HepG2 (cell line): Measurements from ENCODE around the gene ATP6V1G3. TPM values are rescaled to one million over a fixed set of nuclear protein-coding genes. Genes with fewer than 3 reads are reported as not detected.

Source experiments
- ATAC-seq: fragments of 200-7000 bp; cut with Tn5 transposase; 3 replicates; pipeline ENCODE4 v1.9.1; 2020; ENCODE audit warnings: mild to moderate bottlenecking, moderate library complexity
- BruUV-seq: library from RNA; stranded (reverse); fragments of 400-500 nt; replicated peaks from 2 replicates; lab custom pipeline; 2021; lab: Mats Ljungman, UMichigan
- CTCF ChIA-PET: fragments of 300-600 bp; formaldehyde crosslinking; extraction: SDS; loops from one replicate; lab custom pipeline; 2021; ENCODE audit warnings: low total read pairs, inconsistent platforms, low intra/inter-chr PET ratio; lab: Yijun Ruan, JAX
- POLR2A ChIA-PET: fragments of 350-600 bp; sonication (Branson Sonifier 250); formaldehyde crosslinking; loops from one replicate; lab custom pipeline; 2020; ENCODE audit warnings: antibody characterized with exemption, inconsistent platforms; lab: Yijun Ruan, JAX
- DNase-seq: peaks from one replicate; pipeline ENCODE4 v3.0.0-alpha.2; 2015; ENCODE audit warnings: low spot score
- FAIRE-seq: peaks from 3 replicates; lab custom pipeline; 2011; peaks lifted over from hg19 to GRCh38; lab: Jason Lieb, UNC
- H2AFZ ChIP-seq: one replicate; pipeline ENCODE4 v1.6.1; 2011; ENCODE audit warnings: low read length, inconsistent platforms
- H3K27ac ChIP-seq: fragments of 300-600 bp; 3 replicates; pipeline ENCODE4 v1.8.0; 2011; ENCODE audit warnings: mixed run types, mild to moderate bottlenecking, mixed read lengths, low read length, inconsistent platforms; ENCODE audit not compliant: insufficient read depth; ENCODE audit errors: extremely low read length
- H3K27me3 ChIP-seq, 2 experiments: fragments of 200-600 bp in 1 of 2; 2 replicates in 1 of 2; 3 replicates in 1 of 2; pipeline versions ENCODE4 v1.6.0 to v1.8.0; 2011; ENCODE audit warnings: low read length in 2 of 2, mild to moderate bottlenecking in 2 of 2, moderate library complexity in 2 of 2, inconsistent platforms in 1 of 2; ENCODE audit not compliant: insufficient read depth in 2 of 2, control insufficient read depth in 1 of 2
- H3K36me3 ChIP-seq, 2 experiments: fragments of 200-600 bp in 1 of 2; replicated peaks in 1 of 2; 2 replicates in 1 of 2; 3 replicates in 1 of 2; pipeline versions ENCODE4 v1.5.1 to v1.8.0; 2011; ENCODE audit warnings: low read length in 2 of 2, inconsistent platforms in 1 of 2; ENCODE audit not compliant: insufficient read depth in 2 of 2, control insufficient read depth in 1 of 2
- H3K4me1 ChIP-seq: 2 replicates; pipeline ENCODE4 v1.5.1; 2012; ENCODE audit warnings: low read length, inconsistent platforms; ENCODE audit not compliant: insufficient read depth
- H3K4me2 ChIP-seq: 2 replicates; pipeline ENCODE4 v1.6.0; 2011; ENCODE audit warnings: low read depth, low read length, inconsistent platforms
- H3K4me3 ChIP-seq, 3 experiments: fragments of 200-600 bp in 1 of 3; sonication (generic), shearing (Covaris generic) in 1 of 3; replicated peaks in 1 of 3; 2 replicates each; pipeline ENCODE4 v1.5.1; 2011 to 2016; ENCODE audit warnings: low read length in 3 of 3, inconsistent platforms in 2 of 3, low read depth in 2 of 3, mild to moderate bottlenecking in 2 of 3, control low read depth in 1 of 3, mixed read lengths in 1 of 3; ENCODE audit not compliant: insufficient read depth in 1 of 3
- H3K79me2 ChIP-seq: one replicate; pipeline ENCODE4 v1.6.1; 2011; ENCODE audit warnings: low read length, inconsistent platforms; ENCODE audit not compliant: insufficient read depth
- H3K9ac ChIP-seq: 2 replicates; pipeline ENCODE4 v1.6.0; 2011; ENCODE audit warnings: mild to moderate bottlenecking, low read depth, low read length, inconsistent platforms; ENCODE audit not compliant: insufficient read depth
- H3K9me3 ChIP-seq: 2 replicates; pipeline ENCODE4 v1.5.1; 2012; ENCODE audit warnings: mild to moderate bottlenecking, low read length
- H4K20me1 ChIP-seq: 2 replicates; pipeline ENCODE4 v1.6.0; 2011; ENCODE audit warnings: inconsistent platforms, mild to moderate bottlenecking, low read length, moderate library complexity; ENCODE audit not compliant: insufficient read depth
- ATRX ChIP-seq: sonication (generic); formaldehyde crosslinking; IDR thresholded peaks from 2 replicates; pipeline ENCODE4 v1.4.0; 2020; ENCODE audit warnings: missing genetic modification reagents, borderline replicate concordance
- ETV5 ChIP-seq: IDR thresholded peaks from 2 replicates; pipeline ENCODE4 v1.6.1; 2018; ENCODE audit warnings: missing biosample characterization, missing genetic modification reagents, inconsistent platforms, borderline replicate concordance
- GATA4 ChIP-seq: sonication (generic); IDR thresholded peaks from 2 replicates; pipeline ENCODE4 v1.6.1; 2016; ENCODE audit warnings: antibody characterized with exemption, low read depth, borderline replicate concordance
- NFE2 ChIP-seq: sonication (generic); formaldehyde crosslinking; IDR thresholded peaks from 2 replicates; pipeline ENCODE4 v1.4.0; 2020; ENCODE audit warnings: missing genetic modification reagents
- ZC3H13 ChIP-seq: sonication (generic); formaldehyde crosslinking; IDR thresholded peaks from 2 replicates; pipeline ENCODE4 v1.8.1; 2023; ENCODE audit warnings: mild to moderate bottlenecking, missing genetic modification reagents, moderate library complexity
- ZFAT ChIP-seq: sonication (generic); formaldehyde crosslinking; conservative IDR thresholded peaks from 2 replicates; pipeline ENCODE4 v1.8.1; 2023; ENCODE audit warnings: missing genetic modification reagents, inconsistent platforms
- ZNF567 ChIP-seq: sonication (generic); formaldehyde crosslinking; IDR thresholded peaks from 2 replicates; pipeline ENCODE4 v1.8.1; 2023; ENCODE audit warnings: mild to moderate bottlenecking, missing genetic modification reagents, borderline replicate concordance
- ZNF691 ChIP-seq: sonication (generic); formaldehyde crosslinking; IDR thresholded peaks from 2 replicates; pipeline ENCODE4 v1.4.0; 2020; ENCODE audit warnings: missing genetic modification reagents, low read depth, mild to moderate bottlenecking, borderline replicate concordance
- ZNF841 ChIP-seq: sonication (generic); formaldehyde crosslinking; IDR thresholded peaks from 2 replicates; pipeline ENCODE4 v1.8.1; 2023; ENCODE audit warnings: missing genetic modification reagents, borderline replicate concordance
- ZSCAN5A ChIP-seq: sonication (generic); formaldehyde crosslinking; IDR thresholded peaks from 2 replicates; pipeline ENCODE4 v1.8.0; 2022; ENCODE audit warnings: mild to moderate bottlenecking, missing genetic modification reagents, borderline replicate concordance
- WGBS: methylation state at CpG from one replicate; pipeline ENCODE4 v1.1.6; 2017; ENCODE audit warnings: low lambda C conversion rate; 5-methylcytosine and 5-hydroxymethylcytosine counted together
- in situ Hi-C: cut with HindIII; loops from 2 replicates; pipeline ENCODE4 v1.10.0; 2017; ENCODE audit warnings: low pct_unique_long_range_greater_than_20kb; ENCODE audit not compliant: extremely low pct_ligation_motif_present
- intact Hi-C: fragments of 100-400 bp; cut with micrococcal nuclease; formaldehyde crosslinking; loops from one replicate; pipeline ENCODE4 v1.10.0; 2022; ENCODE audit not compliant: unreplicated experiment
- polyA plus RNA-seq, 8 experiments: library from polyadenylated mRNA; depleted of rRNA in 3 of 8; stranded (reverse) in 7 of 8; unstranded in 1 of 8; fragments of >200 nt; fragmentation: Illumina TruSeq in 4 of 8; extraction: Trizol in 4 of 8; gene quantifications; 2 replicates each; pipeline versions ENCODE4 v1.2.1 to v1.2.3, GENCODE V29; 2011 to 2016; ENCODE audit warnings: low read depth in 4 of 8, missing spikeins in 1 of 8, mixed read lengths in 1 of 8; ENCODE audit not compliant: insufficient read depth in 1 of 8
- total RNA-seq, 5 experiments: library from RNA; depleted of rRNA; stranded (reverse); fragments of >200 nt; fragmentation: Illumina TruSeq; extraction: Trizol; gene quantifications; 2 replicates each; pipeline ENCODE4 v1.2.3, GENCODE V29; 2016; ENCODE audit warnings: low read depth in 1 of 5

Gene ATP6V1G3
- total and polyA plus RNA-seq, 2 of the 13 experiments (the other 11 are each of a cell fraction or from before 2014, with no cell fraction given) = not detected

GRCh38 chr1:198530953-198531352 lies 9.5 kb downstream of the ATP6V1G3 start:
- intact Hi-C loops = no loop called here
- H3K27ac ChIP-seq = no peak overlapping the region
- TF ChIP-seq ETV5 = no peak
- TF ChIP-seq ZFAT = no peak
- TF ChIP-seq NFE2 (CRISPR knock-in tag) = no peak
- no peak for TF ChIP-seq ZNF691
- TF ChIP-seq ATRX (CRISPR knock-in tag) = no peak
- TF ChIP-seq ZC3H13 (CRISPR knock-in tag) = no peak
- TF ChIP-seq ZSCAN5A (CRISPR knock-in tag) = no peak
- TF ChIP-seq ZNF567 (CRISPR knock-in tag) = no peak
- no peak for TF ChIP-seq ZNF841 (CRISPR knock-in tag)
- no peak for TF ChIP-seq GATA4
- no peak overlapping the region for H2AFZ ChIP-seq
- POLR2A ChIA-PET = no interaction called here
- no peak overlapping the region for H3K4me2 ChIP-seq
- no peak overlapping the region for H3K4me3 ChIP-seq
- CTCF ChIA-PET = no interaction called here
- H3K36me3 ChIP-seq = no peaks in the 10 kb centered on the region
- FAIRE-seq (no peak), ATAC-seq (no peak), DNase-seq (no peak)
- no peak overlapping the region for H3K9ac ChIP-seq
- 21% methylated on average over 3 of the region's 3 CpGs for WGBS
- BruUV-seq = no TSS peak
- H3K27me3 ChIP-seq = no peaks in the 10 kb centered on the region
- H3K79me2 ChIP-seq = no peaks in the 10 kb centered on the region
- in situ Hi-C loops = no loop called here
- H4K20me1 ChIP-seq = no peaks in the 10 kb centered on the region
- H3K4me1 ChIP-seq = peaks cover 24% of the 10 kb centered on the region
- no peaks in the 10 kb centered on the region for H3K9me3 ChIP-seq
